Tibial artery (tissue), 4 donors: ENCODE measurements around the gene SEMA5A.

Source experiments
- DNase-seq, 2 donors: peaks; one replicate each; pipeline ENCODE4 v3.0.0-alpha.2; 2019
- H3K27ac ChIP-seq, 2 donors: fragments of 200-600 bp; sonication (generic) in 1 of 2; 1 replicate in 1 of 2; 2 replicates in 1 of 2; pipeline ENCODE4 v1.5.1; 2018 to 2019; ENCODE audit warnings: mild to moderate bottlenecking in 1 of 2
- H3K27me3 ChIP-seq, 2 donors: fragments of 200-600 bp; sonication (generic) in 1 of 2; one replicate each; pipeline versions ENCODE4 v1.5.1 to v1.6.0; 2016 to 2019
- H3K36me3 ChIP-seq, 3 donors: fragments of 200-600 bp; sonication (generic) in 2 of 3; one replicate each; pipeline ENCODE4 v1.5.1; 2016 to 2019; ENCODE audit warnings: mild to moderate bottlenecking in 2 of 3
- H3K4me1 ChIP-seq, 4 donors: fragments of 200-600 bp; sonication (generic) in 2 of 4; 1 replicate in 3 of 4; 2 replicates in 1 of 4; pipeline ENCODE4 v1.5.1; 2016 to 2019
- H3K4me3 ChIP-seq, 2 donors: fragments of 200-600 bp; sonication (generic) in 1 of 2; 1 replicate in 1 of 2; 2 replicates in 1 of 2; pipeline ENCODE4 v1.5.1; 2018 to 2019; ENCODE audit warnings: mild to moderate bottlenecking in 2 of 2
- H3K9me3 ChIP-seq, 3 donors: fragments of 200-600 bp; sonication (generic) in 1 of 3; one replicate each; pipeline ENCODE4 v1.5.1; 2016 to 2019
- CTCF ChIP-seq, 2 experiments: fragments of 200-600 bp in 1 of 2; fragments of 450-650 bp in 1 of 2; IDR thresholded peaks; one replicate each; pipeline ENCODE4 v1.5.1; 2017 to 2019; ENCODE audit warnings: antibody characterized with exemption in 2 of 2, mild to moderate bottlenecking in 1 of 2, moderate library complexity in 1 of 2
- intact Hi-C: fragments of 100-400 bp; cut with DNase I; formaldehyde crosslinking; loops from one replicate; pipeline ENCODE4 v1.15.0; 2023; ENCODE audit warnings: low total_unique reads

The SEMA5A gene

GRCh38 chr5:9249231-9249630, 296.6 kb downstream of the SEMA5A start:
- intact Hi-C loops = no loop called here
- H3K27me3 ChIP-seq = no peaks in the 10 kb centered on the region

GRCh38 chr5:9245071-9245470, 300.8 kb downstream of the SEMA5A start:
- intact Hi-C loops = no loop called here
- H3K27me3 ChIP-seq = no peaks in the 10 kb centered on the region
- no peaks in the 10 kb centered on the region for H3K36me3 ChIP-seq
- no peak for TF ChIP-seq CTCF (IDR thresholded peaks at IDR 0.05)
- no peaks in the 10 kb centered on the region for H3K9me3 ChIP-seq
- H3K4me3 ChIP-seq = no peak overlapping the region
- no peak overlapping the region for H3K27ac ChIP-seq
- H3K4me1 ChIP-seq = no peaks in the 10 kb centered on the region
- no peak for DNase-seq

More at GRCh38 chr5:9249231-9249630, 296.6 kb downstream of the SEMA5A start:
- H3K27ac ChIP-seq = no peak overlapping the region
- TF ChIP-seq CTCF (IDR thresholded peaks at IDR 0.05) = no peak
- no peaks in the 10 kb centered on the region for H3K36me3 ChIP-seq
- no peak for DNase-seq
- no peak overlapping the region for H3K4me3 ChIP-seq
- no peaks in the 10 kb centered on the region for H3K4me1 ChIP-seq
- H3K9me3 ChIP-seq = no peaks in the 10 kb centered on the region

GRCh38 chr5:9244417-9244816, 301.5 kb downstream of the SEMA5A start:
- Histone ChIP-seq H3K9me3 (no peaks in the 10 kb centered on the region), H3K4me3 (no peak overlapping the region), H3K27ac (no peak overlapping the region), H3K27me3 (no peaks in the 10 kb centered on the region), H3K4me1 (no peaks in the 10 kb centered on the region), H3K36me3 (no peaks in the 10 kb centered on the region)
- intact Hi-C loops = no loop called here
- DNase-seq = no peak
- TF ChIP-seq CTCF (IDR thresholded peaks at IDR 0.05) = no peak

GRCh38 chr5:9241479-9242305, 304.2 kb downstream of the SEMA5A start:
- Histone ChIP-seq H3K4me1 (no peaks in the 10 kb centered on the region), H3K9me3 (no peaks in the 10 kb centered on the region), H3K4me3 (no peak overlapping the region), H3K27ac (no peak overlapping the region), H3K27me3 (no peaks in the 10 kb centered on the region), H3K36me3 (no peaks in the 10 kb centered on the region)
- DNase-seq = no peak
- no peak for TF ChIP-seq CTCF (IDR thresholded peaks at IDR 0.05)
- intact Hi-C loops = no loop called here

- no peaks in the 10 kb centered on the region for H3K36me3 ChIP-seq
- no peaks in the 10 kb centered on the region for H3K9me3 ChIP-seq
- H3K27ac ChIP-seq = no peak overlapping the region
- TF ChIP-seq CTCF (IDR thresholded peaks at IDR 0.05) = no peak
- no peaks in the 10 kb centered on the region for H3K4me1 ChIP-seq
- DNase-seq = no peak
- intact Hi-C loops = no loop called here
- H3K4me3 ChIP-seq = no peak overlapping the region
- no peaks in the 10 kb centered on the region for H3K27me3 ChIP-seq
Observed at GRCh38 chr5:9240431-9240830, 305.4 kb downstream of the SEMA5A start.
